Endodermal cell (in vitro differentiated cells): ENCODE data around the gene ARHGAP8. TPM values are rescaled to one million over a fixed set of nuclear protein-coding genes. Genes with fewer than 3 reads are reported as not detected.

ENCODE experiments used
- DNase-seq: peaks from one replicate; pipeline ENCODE4 v3.0.0-alpha.2; 2017
- H3K27ac ChIP-seq: 2 replicates; pipeline ENCODE4 v1.5.1; 2013; ENCODE audit warnings: mild to moderate bottlenecking, low read depth, low read length, moderate library complexity
- H3K27me3 ChIP-seq: 2 replicates; pipeline ENCODE4 v1.6.1; 2013; ENCODE audit warnings: mild to moderate bottlenecking, low read length, moderate library complexity; ENCODE audit not compliant: insufficient read depth, control insufficient read depth, poor library complexity, severe bottlenecking
- H3K36me3 ChIP-seq: 2 replicates; pipeline ENCODE4 v1.7.0; 2013; ENCODE audit warnings: mild to moderate bottlenecking, low read length, moderate library complexity; ENCODE audit not compliant: control insufficient read depth, insufficient read depth
- H3K4me1 ChIP-seq: one replicate; pipeline ENCODE4 v1.7.0; 2013; ENCODE audit warnings: low read length; ENCODE audit not compliant: control insufficient read depth, insufficient read depth
- H3K4me3 ChIP-seq: 2 replicates; pipeline ENCODE4 v1.5.1; 2013; ENCODE audit warnings: mild to moderate bottlenecking, low read length, moderate library complexity
- H3K9ac ChIP-seq: 2 replicates; pipeline ENCODE4 v1.6.1; 2013; ENCODE audit warnings: mild to moderate bottlenecking, low read length, moderate library complexity; ENCODE audit not compliant: poor library complexity, severe bottlenecking; ENCODE audit errors: extremely low read depth
- H3K9me3 ChIP-seq: 2 replicates; pipeline ENCODE4 v1.6.1; 2013; ENCODE audit warnings: mild to moderate bottlenecking, low read length, moderate library complexity; ENCODE audit not compliant: control insufficient read depth
- H3K27ac Mint-ChIP-seq: 2 replicates; pipeline ENCODE4 v1.8.0; 2020; ENCODE audit warnings: mixed read lengths
- H3K27me3 Mint-ChIP-seq: 2 replicates; pipeline ENCODE4 v1.8.0; 2021; ENCODE audit warnings: mild to moderate bottlenecking, mixed read lengths; ENCODE audit not compliant: insufficient read depth
- H3K36me3 Mint-ChIP-seq: 2 replicates; pipeline ENCODE4 v1.8.0; 2020; ENCODE audit warnings: low read depth, mixed read lengths
- H3K4me1 Mint-ChIP-seq: 2 replicates; pipeline ENCODE4 v1.8.0; 2020; ENCODE audit warnings: mixed read lengths
- H3K4me3 Mint-ChIP-seq: 2 replicates; pipeline ENCODE4 v1.8.0; 2020; ENCODE audit warnings: mild to moderate bottlenecking, moderate library complexity, mixed read lengths
- H3K9me3 Mint-ChIP-seq: 2 replicates; pipeline ENCODE4 v1.8.0; 2020; ENCODE audit warnings: mild to moderate bottlenecking, mixed read lengths
- CTCF ChIP-seq: fragments of 200-600 bp; sonication (generic); conservative IDR thresholded peaks from 2 replicates; pipeline ENCODE4 v1.5.0; 2021; ENCODE audit warnings: antibody characterized with exemption, mild to moderate bottlenecking
- WGBS, 2 experiments: methylation state at CpG; one replicate each; pipeline versions ENCODE4 v1.1.5 to v1.1.7; 2013; ENCODE audit warnings: missing lambda C conversion rate in 2 of 2, mixed read lengths in 1 of 2; ENCODE audit not compliant: insufficient coverage in 1 of 2, insufficient read length in 1 of 2; 5-methylcytosine and 5-hydroxymethylcytosine counted together
- total RNA-seq, 2 donors: library from RNA; stranded (reverse); fragmentation: NEBNext Ultra II Directional in 1 of 2; extraction: Animal tissue kit (Norgen Biotek cat#: 25700) in 1 of 2; gene quantifications; 2 replicates in 1 of 2; 3 replicates in 1 of 2; pipeline ENCODE4 v1.2.1, GENCODE V29; 2021

ARHGAP8 gene
- total RNA-seq, 2 donors from 2014 or later = 45.2 to 51.3 TPM

GRCh38 chr22:44710474-44711240 lies 41.7 kb upstream of the ARHGAP8 start:
- H3K27ac ChIP-seq = no peak overlapping the region

GRCh38 chr22:44711241-44711560 lies 41.2 kb upstream of the ARHGAP8 start:
- WGBS, 2 experiments = 70 to 92% methylated on average over 2 to 4 of the region's 4 CpGs
- no peak overlapping the region for H3K9ac ChIP-seq
- no peaks in the 10 kb centered on the region for H3K27me3 ChIP-seq
- Mint-ChIP-seq H3K4me3 (no peak overlapping the region), H3K4me1 (peaks cover 10% of the 10 kb centered on the region), H3K36me3 (peaks cover 4% of the 10 kb centered on the region), H3K9me3 (no peaks in the 10 kb centered on the region), H3K27ac (no peak overlapping the region), H3K27me3 (no peaks in the 10 kb centered on the region)
- H3K36me3 ChIP-seq = peaks cover 4% of the 10 kb centered on the region
- no peak overlapping the region for H3K27ac ChIP-seq
- H3K9me3 ChIP-seq = no peaks in the 10 kb centered on the region
- H3K4me1 ChIP-seq = no peaks in the 10 kb centered on the region
- no peak for DNase-seq
- TF ChIP-seq CTCF = no peak
- H3K4me3 ChIP-seq = no peak overlapping the region

More at GRCh38 chr22:44710474-44711240, 41.7 kb upstream of the ARHGAP8 start:
- Mint-ChIP-seq H3K4me3 (no peak overlapping the region), H3K36me3 (peaks cover 4% of the 10 kb centered on the region), H3K4me1 (peaks cover 15% of the 10 kb centered on the region), H3K9me3 (no peaks in the 10 kb centered on the region), H3K27ac (no peak overlapping the region), H3K27me3 (no peaks in the 10 kb centered on the region)
- no peak overlapping the region for H3K4me3 ChIP-seq
- H3K27me3 ChIP-seq = no peaks in the 10 kb centered on the region
- WGBS, 2 experiments = 92 to 95% methylated on average over 17 to 20 of the region's 23 CpGs
- peaks cover 4% of the 10 kb centered on the region for H3K4me1 ChIP-seq
- DNase-seq = no peak
- H3K9ac ChIP-seq = no peak overlapping the region
- TF ChIP-seq CTCF = no peak
- no peaks in the 10 kb centered on the region for H3K9me3 ChIP-seq
- H3K36me3 ChIP-seq = no peaks in the 10 kb centered on the region

GRCh38 chr22:44711690-44712555 lies 40.5 kb upstream of the ARHGAP8 start:
- WGBS, 2 experiments = 92 to 96% methylated on average over 10 to 23 of the region's 23 CpGs
- no peak overlapping the region for H3K4me3 Mint-ChIP-seq
- H3K9me3 Mint-ChIP-seq = no peaks in the 10 kb centered on the region

More at GRCh38 chr22:44711690-44712555, 40.5 kb upstream of the ARHGAP8 start:
- Histone ChIP-seq H3K27me3 (no peaks in the 10 kb centered on the region), H3K4me1 (no peaks in the 10 kb centered on the region), H3K36me3 (peaks cover 6% of the 10 kb centered on the region), H3K9me3 (no peaks in the 10 kb centered on the region), H3K27ac (no peak overlapping the region), H3K4me3 (no peak overlapping the region), H3K9ac (no peak overlapping the region)
- Mint-ChIP-seq H3K4me1 (peaks cover 6% of the 10 kb centered on the region), H3K27ac (no peak overlapping the region), H3K36me3 (peaks cover 4% of the 10 kb centered on the region), H3K27me3 (no peaks in the 10 kb centered on the region)
- DNase-seq = no peak
- TF ChIP-seq CTCF = no peak
